ENCODE data around the gene NOL4. TPM values are rescaled to one million over a fixed set of nuclear protein-coding genes. Genes with fewer than 3 reads are reported as not detected.
"Not testable (repeated sequence)": the region's sequence is repeated elsewhere in the genome, so short reads cannot be mapped to it uniquely, and the experiment has no call there.

NOL4 gene
- total RNA-seq, 1 experiment from 2014 or later = 36.7 TPM

- DNase-seq (ENCODE audit: low spot score) = no peak
- TF ChIP-seq CTCF (conservative IDR thresholded peaks at IDR 0.05; ENCODE audit: low read depth, low read length) (no peak), EZH2 (IDR thresholded peaks at IDR 0.05; ENCODE audit: borderline replicate concordance, low read depth, low read length, poor library complexity, severe bottlenecking) (no peak)
- no TSS peak for BruUV-seq (replicated peaks)
- Histone ChIP-seq H3K4me3 (ENCODE audit: low read depth, low read length, poor library complexity, severe bottlenecking) (no peak overlapping the region), H3K27me3 (replicated peaks; ENCODE audit: insufficient read depth, low read depth, low read length, poor library complexity) (no peaks in the 10 kb centered on the region), H3K36me3 (ENCODE audit: insufficient read depth, low read length, poor library complexity, severe bottlenecking) (no peaks in the 10 kb centered on the region), H3K4me1 (ENCODE audit: insufficient read depth, low read length, poor library complexity, severe bottlenecking) (no peaks in the 10 kb centered on the region), H3K9me3 (ENCODE audit: low read depth, low read length, poor library complexity, severe bottlenecking) (no peaks in the 10 kb centered on the region), H3K27ac (ENCODE audit: low read depth, low read length, poor library complexity, severe bottlenecking) (no peak overlapping the region)
- intact Hi-C loops (cut with micrococcal nuclease; ENCODE audit: unreplicated experiment) = no loop called here
- ChIA-PET CTCF (no interaction called here), POLR2A (ENCODE audit: low non-redundant PET) (no interaction called here)
Measured at GRCh38 chr18:34242739-34243138, 18.0 kb upstream of the NOL4 start.

- BruUV-seq (replicated peaks); H3K4me3 ChIP-seq (ENCODE audit: low read depth, low read length, poor library complexity, severe bottlenecking); DNase-seq (ENCODE audit: low spot score); H3K9me3 ChIP-seq (ENCODE audit: low read depth, low read length, poor library complexity, severe bottlenecking); intact Hi-C loops (cut with micrococcal nuclease; ENCODE audit: unreplicated experiment); H3K4me1 ChIP-seq (ENCODE audit: insufficient read depth, low read length, poor library complexity, severe bottlenecking); H3K27me3 ChIP-seq (replicated peaks; ENCODE audit: insufficient read depth, low read depth, low read length, poor library complexity); H3K27ac ChIP-seq (ENCODE audit: low read depth, low read length, poor library complexity, severe bottlenecking); CTCF ChIA-PET; POLR2A ChIA-PET (ENCODE audit: low non-redundant PET); H3K36me3 ChIP-seq (ENCODE audit: insufficient read depth, low read length, poor library complexity, severe bottlenecking): not testable (repeated sequence)
Measured at GRCh38 chr18:34233781-34234388, 9.2 kb upstream of the NOL4 start.

DNA sequence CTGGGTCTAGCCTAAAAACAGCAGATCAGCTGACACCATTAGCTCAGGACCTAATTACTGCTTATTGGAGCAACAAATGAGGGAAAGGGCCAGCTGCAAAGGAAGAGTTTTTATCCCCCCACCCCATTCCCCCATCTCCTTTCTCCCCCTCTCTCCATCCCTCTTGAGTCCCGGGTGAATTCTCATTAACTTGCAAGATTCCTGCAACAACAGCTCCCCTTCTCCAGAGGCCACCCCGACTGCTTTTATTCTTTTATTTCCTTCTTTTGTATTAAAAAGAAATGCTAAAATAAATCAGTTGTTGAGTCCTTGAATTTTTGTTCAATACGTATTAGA, 473 bp upstream of the NOL4 start:
- Histone ChIP-seq H3K4me3 (ENCODE audit: low read depth, low read length, poor library complexity, severe bottlenecking) (peak overlapping the region; percentile 67), H3K36me3 (ENCODE audit: insufficient read depth, low read length, poor library complexity, severe bottlenecking) (no peaks in the 10 kb centered on the region), H3K4me1 (ENCODE audit: insufficient read depth, low read length, poor library complexity, severe bottlenecking) (peaks cover 4% of the 10 kb centered on the region), H3K27ac (ENCODE audit: low read depth, low read length, poor library complexity, severe bottlenecking) (no peak overlapping the region), H3K9me3 (ENCODE audit: low read depth, low read length, poor library complexity, severe bottlenecking) (no peaks in the 10 kb centered on the region), H3K27me3 (replicated peaks; ENCODE audit: insufficient read depth, low read depth, low read length, poor library complexity) (peaks cover 13% of the 10 kb centered on the region)
- TF ChIP-seq CTCF (conservative IDR thresholded peaks at IDR 0.05; ENCODE audit: low read depth, low read length) (no peak), EZH2 (IDR thresholded peaks at IDR 0.05; ENCODE audit: borderline replicate concordance, low read depth, low read length, poor library complexity, severe bottlenecking) (no peak)
- ChIA-PET CTCF (no interaction called here), POLR2A (ENCODE audit: low non-redundant PET) (no interaction called here)
- no TSS peak for BruUV-seq (replicated peaks)
- DNase-seq (ENCODE audit: low spot score) = no peak
- intact Hi-C loops (cut with micrococcal nuclease; ENCODE audit: unreplicated experiment) = loop anchor here (10.0 kb wide), 1 partner anchor 390 kb away; no protein-coding TSS in a partner anchor

DNA sequence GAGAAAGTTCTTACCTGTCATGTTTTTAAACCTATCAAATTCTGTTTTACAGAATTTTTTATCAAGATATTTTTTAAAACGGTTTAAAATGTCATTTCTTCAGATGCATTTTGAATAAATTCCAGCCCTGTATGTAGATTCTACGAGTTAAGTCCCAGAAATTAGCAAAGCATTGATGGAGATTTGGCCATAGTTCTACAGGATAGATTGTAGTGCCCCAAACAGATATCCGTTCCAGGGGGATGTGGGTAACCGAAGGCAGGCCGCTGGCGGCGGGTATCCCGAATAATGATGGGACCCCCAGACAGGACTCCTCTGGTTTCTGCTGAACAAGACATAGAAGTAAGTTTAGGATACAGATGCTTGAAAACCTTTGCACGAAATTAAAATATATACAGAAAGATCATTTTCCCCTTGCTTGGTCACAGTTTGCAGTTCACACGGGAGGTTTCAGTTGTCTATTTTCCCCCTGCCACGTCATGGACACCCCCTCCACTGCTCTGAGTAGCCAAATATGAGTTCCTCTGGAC, 755 bp downstream of the NOL4 start:
- peaks cover 4% of the 10 kb centered on the region for H3K4me1 ChIP-seq (ENCODE audit: insufficient read depth, low read length, poor library complexity, severe bottlenecking)
- DNase-seq (ENCODE audit: low spot score) = no peak
- ChIA-PET POLR2A (ENCODE audit: low non-redundant PET) (no interaction called here), CTCF (interaction anchor here (0.7 kb wide), 1 partner anchor 101 kb away, joined by 9 read pairs; no protein-coding TSS in a partner anchor)
- H3K9me3 ChIP-seq (ENCODE audit: low read depth, low read length, poor library complexity, severe bottlenecking) = no peaks in the 10 kb centered on the region
- intact Hi-C loops (cut with micrococcal nuclease; ENCODE audit: unreplicated experiment) = loop anchor here (2.0 to 10.0 kb wide), 3 partner anchors 98 to 389 kb away; no protein-coding TSS in a partner anchor
- TSS peak; percentile 39 for BruUV-seq (replicated peaks)
- peak overlapping the region; percentile 67 for H3K4me3 ChIP-seq (ENCODE audit: low read depth, low read length, poor library complexity, severe bottlenecking)
- peaks cover 13% of the 10 kb centered on the region for H3K27me3 ChIP-seq (replicated peaks; ENCODE audit: insufficient read depth, low read depth, low read length, poor library complexity)
- TF ChIP-seq CTCF (conservative IDR thresholded peaks at IDR 0.05; ENCODE audit: low read depth, low read length) = no peak
- peak overlapping the region; percentile 69 for H3K27ac ChIP-seq (ENCODE audit: low read depth, low read length, poor library complexity, severe bottlenecking)
- no peaks in the 10 kb centered on the region for H3K36me3 ChIP-seq (ENCODE audit: insufficient read depth, low read length, poor library complexity, severe bottlenecking)

All from A673 (cell line).